Left lung (tissue), 10 donors: ENCODE results near the gene ZNF132. TPM values are rescaled to one million over a fixed set of nuclear protein-coding genes. Genes with fewer than 3 reads are reported as not detected.

Experiments used
- ATAC-seq: fragments of 200-7000 bp; cut with Tn5 transposase; one replicate; pipeline ENCODE4 v1.9.1; 2020; ENCODE audit warnings: moderate library complexity
- DNase-seq, 4 donors: peaks; one replicate each; pipeline ENCODE4 v3.0.0-alpha.2; 2013 to 2020
- H3K27ac ChIP-seq, 2 donors: fragments of 200-600 bp; sonication (generic) in 1 of 2; one replicate each; pipeline versions ENCODE4 v1.5.0 to v1.8.0; 2020 to 2021
- H3K27me3 ChIP-seq, 2 donors: fragments of 200-600 bp; sonication (generic) in 1 of 2; one replicate each; pipeline versions ENCODE4 v1.5.0 to v1.8.0; 2020 to 2021
- H3K36me3 ChIP-seq, 2 donors: fragments of 200-600 bp; sonication (generic) in 1 of 2; one replicate each; pipeline versions ENCODE4 v1.5.0 to v1.8.0; 2020 to 2021
- H3K4me1 ChIP-seq, 2 donors: fragments of 200-600 bp; one replicate each; pipeline ENCODE4 v1.8.0; 2021
- H3K4me3 ChIP-seq, 2 donors: fragments of 200-600 bp; sonication (generic) in 1 of 2; one replicate each; pipeline versions ENCODE4 v1.5.0 to v1.8.0; 2020 to 2021; ENCODE audit warnings: mild to moderate bottlenecking in 1 of 2
- H3K9me3 ChIP-seq, 2 donors: fragments of 200-600 bp; sonication (generic) in 1 of 2; one replicate each; pipeline versions ENCODE4 v1.5.0 to v1.8.0; 2020 to 2021
- CTCF ChIP-seq, 2 donors: fragments of 200-600 bp; sonication (generic) in 1 of 2; IDR thresholded peaks; one replicate each; pipeline versions ENCODE4 v1.5.0 to v1.8.0; 2021; ENCODE audit warnings: antibody characterized with exemption in 2 of 2
- intact Hi-C, 2 donors: fragments of 100-400 bp; cut with DNase I; formaldehyde crosslinking; loops; one replicate each; pipeline versions ENCODE4 v1.11.2 to v1.14.2; 2022
- polyA plus RNA-seq, 6 donors: library from polyadenylated mRNA; unstranded; fragments of 120-200 nt; gene quantifications; one replicate each; pipeline ENCODE4 v1.2.1, GENCODE V29; 2013; ENCODE audit not compliant: insufficient read length in 6 of 6
- total RNA-seq, 2 donors: library from RNA; stranded (reverse); fragmentation: NEBNext Ultra II Directional; extraction: Animal tissue kit (Norgen Biotek cat#: 25700); gene quantifications; one replicate each; pipeline ENCODE4 v1.2.1, GENCODE V29; 2021
- donor health status: DM: no; HTN: yes; CAD: no.
- donor health status: DM: no; HTN: no; CAD: no.

ZNF132 gene
- total and polyA plus RNA-seq, 8 donors: 6.2 to 12.9 (median 10.0) TPM

- peak overlapping the region; percentile 65 to 72 for H3K4me3 ChIP-seq
- intact Hi-C loops: no loop called here
- ATAC-seq: no peak
- peaks cover 9 to 19% of the 10 kb centered on the region in 2 donors for H3K4me1 ChIP-seq
- H3K9me3 ChIP-seq: no peaks in the 10 kb centered on the region
- no peaks in the 10 kb centered on the region for H3K27me3 ChIP-seq
- H3K36me3 ChIP-seq: peaks cover 0 to 42% of the 10 kb centered on the region in 2 donors
- TF ChIP-seq CTCF (IDR thresholded peaks at IDR 0.05): no peak
- peak overlapping the region; percentile 92 to 94 for H3K27ac ChIP-seq
- DNase-seq: peak in 2 of 4 donors; percentile 24 to 37
Measured at GRCh38 chr19:58476498-58477015, 36.6 kb upstream of the ZNF132 start.

- peaks cover 9 to 19% of the 10 kb centered on the region in 2 donors for H3K4me1 ChIP-seq
- H3K36me3 ChIP-seq: peaks cover 0 to 42% of the 10 kb centered on the region in 2 donors
- H3K27ac ChIP-seq: peak within 1 kb of the TSS; percentile 92 to 94
- peak in 1 of 2 donors; percentile 14 for TF ChIP-seq CTCF (IDR thresholded peaks at IDR 0.05)
- H3K4me3 ChIP-seq: peak within 1 kb of the TSS; percentile 65 to 72
- no peaks in the 10 kb centered on the region for H3K27me3 ChIP-seq
- H3K9me3 ChIP-seq: no peaks in the 10 kb centered on the region
- DNase-seq: peak; percentile 97
- ATAC-seq: peak; percentile 94
- intact Hi-C loops: no loop called here
Measured at GRCh38 chr19:58475714-58476497, 36.0 kb upstream of the ZNF132 start, which contains the start of gene ZNF446. Gene ZNF446 (plus strand): TSS chr19:58476352. CDS start chr19:58477219, 867 bp downstream.

- peaks cover 0 to 41% of the 10 kb centered on the region in 2 donors for H3K36me3 ChIP-seq
- H3K4me3 ChIP-seq: peak overlapping the region; percentile 65 to 72
- H3K4me1 ChIP-seq: peaks cover 9 to 19% of the 10 kb centered on the region in 2 donors
- no peaks in the 10 kb centered on the region for H3K27me3 ChIP-seq
- peak overlapping the region; percentile 92 to 94 for H3K27ac ChIP-seq
- H3K9me3 ChIP-seq: no peaks in the 10 kb centered on the region
- DNase-seq (no peak), ATAC-seq (no peak)
- intact Hi-C loops: no loop called here
- no peak for TF ChIP-seq CTCF (IDR thresholded peaks at IDR 0.05)
Measured at GRCh38 chr19:58474997-58475713, 35.2 kb upstream of the ZNF132 start.

- Histone ChIP-seq H3K4me3 (peak overlapping the region in 1 of 2 donors; percentile 65), H3K9me3 (no peaks in the 10 kb centered on the region), H3K36me3 (peaks cover 0 to 40% of the 10 kb centered on the region in 2 donors), H3K4me1 (peaks cover 9 to 19% of the 10 kb centered on the region in 2 donors), H3K27me3 (no peaks in the 10 kb centered on the region), H3K27ac (peak overlapping the region in 1 of 2 donors; percentile 94)
- intact Hi-C loops: no loop called here
- no peak for ATAC-seq
- no peak for DNase-seq
- no peak for TF ChIP-seq CTCF (IDR thresholded peaks at IDR 0.05)
Measured at GRCh38 chr19:58474291-58474996, 34.5 kb upstream of the ZNF132 start.
